ENCODE results near the gene CLNS1A.

- TF ChIP-seq CTCF (conservative IDR thresholded peaks at IDR 0.05 in 1 of 2, IDR thresholded peaks at IDR 0.05 in 1 of 2; ENCODE audit: extremely low read depth in 1 of 2, insufficient read depth in 1 of 2, low read depth in 1 of 2, low read length in 2 of 2) (no peak), EZH2 (IDR thresholded peaks at IDR 0.05; ENCODE audit: borderline replicate concordance, low read length) (no peak)
These were observed 18.8 kb upstream of the CLNS1A start for GRCh38 chr11:77656362-77656761.

All from mammary epithelial cell (primary cell).